Neuronal stem cell (in vitro differentiated cells): ENCODE data around the gene EVL.
A peak's percentile ranks its signal among the peaks of the same experiment; 100 is the strongest.

Experiments used
- DNase-seq: peaks from one replicate; pipeline ENCODE4 v3.0.0-alpha.2; 2013; ENCODE audit warnings: low spot score
- H2AFZ ChIP-seq: one replicate; pipeline ENCODE4 v1.6.1; 2013; ENCODE audit warnings: mild to moderate bottlenecking, low read length, inconsistent platforms
- H2AK5ac ChIP-seq: 2 replicates; pipeline ENCODE4 v1.6.1; 2013; ENCODE audit warnings: low read depth, mild to moderate bottlenecking, inconsistent platforms, low read length, moderate library complexity, mixed read lengths
- H2BK120ac ChIP-seq: 2 replicates; pipeline ENCODE4 v1.6.1; 2013; ENCODE audit warnings: low read depth, mild to moderate bottlenecking, inconsistent platforms, low read length, moderate library complexity, mixed read lengths
- H2BK12ac ChIP-seq: one replicate; pipeline ENCODE4 v1.6.1; 2013; ENCODE audit warnings: low read length, inconsistent platforms
- H2BK15ac ChIP-seq: 2 replicates; pipeline ENCODE4 v1.6.1; 2013; ENCODE audit warnings: mild to moderate bottlenecking, low read length, inconsistent platforms, mixed read lengths
- H2BK5ac ChIP-seq: one replicate; pipeline ENCODE4 v1.6.1; 2013; ENCODE audit warnings: inconsistent platforms, mild to moderate bottlenecking, low read length, moderate library complexity
- H3K14ac ChIP-seq: one replicate; pipeline ENCODE4 v1.6.1; 2013; ENCODE audit warnings: low read length, inconsistent platforms
- H3K18ac ChIP-seq: 2 replicates; pipeline ENCODE4 v1.6.1; 2013; ENCODE audit warnings: low read length, inconsistent platforms
- H3K23ac ChIP-seq: 2 replicates; pipeline ENCODE4 v1.6.1; 2013; ENCODE audit warnings: low read depth, mild to moderate bottlenecking, mixed read lengths, low read length, inconsistent platforms; ENCODE audit not compliant: poor library complexity
- H3K27ac ChIP-seq: replicated peaks from 3 replicates; pipeline ENCODE4 v1.5.1; 2013; ENCODE audit warnings: low read length, inconsistent platforms
- H3K27me3 ChIP-seq, 3 experiments: 2 replicates each; pipeline ENCODE4 v1.6.1; 2013; ENCODE audit warnings: low read length in 3 of 3, mild to moderate bottlenecking in 2 of 3, inconsistent platforms in 1 of 3, low read depth in 1 of 3, mixed read lengths in 1 of 3, moderate library complexity in 1 of 3; ENCODE audit not compliant: control insufficient read depth in 3 of 3, insufficient read depth in 3 of 3
- H3K36me3 ChIP-seq, 2 donors: replicated peaks in 1 of 2; 2 replicates each; pipeline ENCODE4 v1.6.1; 2013; ENCODE audit warnings: low read length in 2 of 2; ENCODE audit not compliant: control insufficient read depth in 2 of 2, insufficient read depth in 2 of 2
- H3K4ac ChIP-seq: 2 replicates; pipeline ENCODE4 v1.6.1; 2013; ENCODE audit warnings: inconsistent platforms, mild to moderate bottlenecking, low read length, moderate library complexity
- H3K4me1 ChIP-seq, 2 donors: 1 replicate in 1 of 2; 2 replicates in 1 of 2; pipeline ENCODE4 v1.6.1; 2013; ENCODE audit warnings: low read length in 2 of 2, low read depth in 1 of 2; ENCODE audit not compliant: control insufficient read depth in 2 of 2, insufficient read depth in 1 of 2
- H3K4me2 ChIP-seq: one replicate; pipeline ENCODE4 v1.6.1; 2013; ENCODE audit warnings: mild to moderate bottlenecking, low read length, inconsistent platforms; ENCODE audit not compliant: insufficient read depth, poor library complexity, severe bottlenecking
- H3K4me3 ChIP-seq, 2 donors: 2 replicates each; pipeline ENCODE4 v1.5.1; 2013; ENCODE audit warnings: low read length in 2 of 2, mild to moderate bottlenecking in 2 of 2, inconsistent platforms in 1 of 2, moderate library complexity in 1 of 2
- H3K79me1 ChIP-seq: one replicate; pipeline ENCODE4 v1.6.1; 2013; ENCODE audit warnings: low read depth, mild to moderate bottlenecking, inconsistent platforms, low read length, moderate library complexity
- H3K9ac ChIP-seq: one replicate; pipeline ENCODE4 v1.6.1; 2013; ENCODE audit warnings: mild to moderate bottlenecking, low read depth, low read length, inconsistent platforms; ENCODE audit not compliant: poor library complexity
- H3K9me3 ChIP-seq, 2 donors: replicated peaks in 1 of 2; 2 replicates each; pipeline versions ENCODE3 to v1.6.1; 2013; ENCODE audit warnings: low read length in 2 of 2, mild to moderate bottlenecking in 2 of 2, inconsistent platforms in 1 of 2, low read depth in 1 of 2, mixed read lengths in 1 of 2, moderate library complexity in 1 of 2; ENCODE audit not compliant: control insufficient read depth in 2 of 2, insufficient read depth in 1 of 2
- H4K8ac ChIP-seq: one replicate; pipeline ENCODE4 v1.6.1; 2013; ENCODE audit warnings: low read depth, mild to moderate bottlenecking, inconsistent platforms, low read length, moderate library complexity
- H4K91ac ChIP-seq: one replicate; pipeline ENCODE4 v1.6.1; 2013; ENCODE audit warnings: low read length, low read depth, mild to moderate bottlenecking, inconsistent platforms; ENCODE audit not compliant: poor library complexity
- WGBS, 2 donors: extraction: QIAGEN DNeasy Blood & Tissue Kit; methylation state at CpG; one replicate each; pipeline ENCODE4 v1.1.7; 2013; ENCODE audit warnings: missing lambda C conversion rate in 2 of 2, mixed read lengths in 1 of 2; ENCODE audit not compliant: insufficient read length in 2 of 2, insufficient replicate concordance in 1 of 2; ENCODE audit errors: extremely low coverage in 2 of 2; 5-methylcytosine and 5-hydroxymethylcytosine counted together

EVL gene

DNA sequence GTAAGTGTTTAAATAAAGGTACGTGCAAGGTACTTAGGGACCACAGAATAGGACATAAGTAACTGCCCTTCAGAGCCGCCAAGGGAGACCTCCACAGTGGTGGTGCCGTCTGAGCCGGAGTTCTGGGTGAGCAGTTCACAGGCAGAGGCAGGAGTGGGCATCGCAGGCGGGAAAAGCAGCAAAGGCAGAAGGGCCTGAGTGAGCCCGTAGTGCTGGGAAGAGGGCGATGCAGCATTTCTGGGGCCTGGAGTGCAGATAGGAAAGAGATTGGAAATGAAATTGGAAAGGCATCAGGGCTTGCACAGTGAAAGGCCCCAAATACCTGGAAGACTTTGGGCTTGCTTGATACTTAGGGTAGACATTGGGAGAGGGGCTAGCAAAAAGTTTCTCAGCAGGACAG lies 32.9 kb downstream of the EVL start:
- H3K27ac ChIP-seq: no peak overlapping the region
- H3K23ac ChIP-seq: no peak overlapping the region
- H3K18ac ChIP-seq: no peak overlapping the region
- no peak overlapping the region for H4K91ac ChIP-seq
- no peak overlapping the region for H3K9ac ChIP-seq
- H3K14ac ChIP-seq: no peak overlapping the region
- H3K4me3 ChIP-seq: no peak overlapping the region
- no CpG with 5 or more reads among the region's 8 CpGs for WGBS, 2 donors
- DNase-seq: no peak
- no peak overlapping the region for H2BK12ac ChIP-seq
- no peak overlapping the region for H2AK5ac ChIP-seq
- no peaks in the 10 kb centered on the region for H3K27me3 ChIP-seq
- H2BK5ac ChIP-seq: no peak overlapping the region
- no peaks in the 10 kb centered on the region for H3K9me3 ChIP-seq
- no peak overlapping the region for H2BK15ac ChIP-seq
- peaks cover 0 to 2% of the 10 kb centered on the region in 2 donors for H3K4me1 ChIP-seq
- no peak overlapping the region for H2BK120ac ChIP-seq
- H3K79me1 ChIP-seq: peaks cover 2% of the 10 kb centered on the region
- H3K4ac ChIP-seq: no peak overlapping the region
- no peak overlapping the region for H2AFZ ChIP-seq
- H3K36me3 ChIP-seq: peaks cover 16 to 57% of the 10 kb centered on the region in 2 donors
- no peak overlapping the region for H4K8ac ChIP-seq
- H3K4me2 ChIP-seq: no peak overlapping the region

DNA sequence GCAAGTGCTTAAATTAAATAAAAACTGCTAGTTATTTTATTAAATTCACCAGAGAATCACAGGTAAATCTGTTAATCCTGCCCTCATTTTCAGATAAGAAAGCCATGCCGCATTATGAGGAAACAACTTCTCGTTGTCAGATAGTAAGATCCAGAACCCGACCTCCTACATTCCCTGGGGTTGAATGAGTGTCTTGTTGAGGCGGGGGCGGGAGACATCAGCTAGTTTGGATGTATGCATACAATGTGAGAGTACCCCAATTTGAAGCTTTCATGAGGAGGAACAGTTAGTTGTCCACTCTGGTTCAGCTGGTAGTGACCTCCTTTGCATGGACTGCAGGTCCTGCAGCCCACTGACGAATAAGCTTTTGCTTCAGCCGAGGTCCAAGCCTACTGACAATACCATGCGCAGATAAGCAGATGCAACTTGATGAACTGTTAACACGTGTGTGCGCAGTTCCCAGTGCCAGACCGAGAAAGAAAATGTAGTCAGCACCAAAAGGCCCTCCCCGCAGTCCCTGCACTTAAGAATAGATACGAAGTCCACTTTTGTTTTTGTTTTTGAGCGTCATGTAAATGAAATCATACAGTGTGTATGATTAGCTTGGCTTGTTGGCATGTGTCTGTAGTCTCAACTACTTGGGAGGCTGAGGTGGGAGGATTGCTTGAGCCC lies 34.9 kb downstream of the EVL start:
- no peak overlapping the region for H2AK5ac ChIP-seq
- H2BK5ac ChIP-seq: no peak overlapping the region
- H3K9ac ChIP-seq: no peak overlapping the region
- no peak overlapping the region for H3K23ac ChIP-seq
- H3K27ac ChIP-seq: no peak overlapping the region
- peaks cover 0 to 2% of the 10 kb centered on the region in 2 donors for H3K4me1 ChIP-seq
- WGBS, 2 donors: no CpG with 5 or more reads among the region's 14 CpGs
- H3K36me3 ChIP-seq: peaks cover 14 to 53% of the 10 kb centered on the region in 2 donors
- no peak overlapping the region for H3K14ac ChIP-seq
- H3K9me3 ChIP-seq: no peaks in the 10 kb centered on the region
- no peak overlapping the region for H2BK15ac ChIP-seq
- no peak overlapping the region for H4K91ac ChIP-seq
- H3K79me1 ChIP-seq: peaks cover 4% of the 10 kb centered on the region
- no peak overlapping the region for H2BK12ac ChIP-seq
- no peaks in the 10 kb centered on the region for H3K27me3 ChIP-seq
- no peak overlapping the region for H2AFZ ChIP-seq
- DNase-seq: no peak
- no peak overlapping the region for H4K8ac ChIP-seq
- no peak overlapping the region for H3K4me3 ChIP-seq
- H3K18ac ChIP-seq: no peak overlapping the region
- H2BK120ac ChIP-seq: no peak overlapping the region
- no peak overlapping the region for H3K4me2 ChIP-seq
- H3K4ac ChIP-seq: no peak overlapping the region

DNA sequence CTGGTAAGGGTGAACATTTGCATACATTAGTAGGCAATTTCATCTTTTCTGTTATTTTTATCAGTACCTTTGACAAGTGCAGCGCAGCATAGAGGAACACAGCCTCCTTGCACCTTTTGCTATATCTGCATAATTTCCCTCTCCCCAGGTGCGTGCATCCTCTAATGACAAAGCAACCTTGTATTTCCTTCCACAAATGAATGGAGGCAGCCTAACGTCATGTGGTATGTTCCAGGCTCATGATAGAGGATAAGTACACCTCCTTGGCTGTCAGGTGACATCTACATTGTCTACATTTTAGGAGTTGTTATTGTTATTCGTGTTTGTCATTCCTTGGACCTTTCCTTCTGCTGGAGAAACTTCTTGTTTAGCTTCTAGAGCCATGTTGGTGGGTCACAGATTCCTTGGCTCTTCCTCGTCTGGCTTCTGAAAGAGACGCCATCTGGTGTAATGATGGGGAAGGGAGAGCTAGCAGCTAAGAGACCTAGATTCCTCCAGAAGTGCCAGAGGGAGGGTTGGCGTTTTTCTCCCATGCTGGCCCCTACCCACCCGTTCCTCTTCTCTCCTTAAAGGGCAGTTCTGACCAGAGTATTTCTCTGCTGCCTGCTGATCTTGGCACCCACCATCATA lies 37.0 kb downstream of the EVL start:
- Histone ChIP-seq H3K4me3 (no peak overlapping the region), H3K4me2 (no peak overlapping the region), H3K23ac (no peak overlapping the region), H2BK120ac (no peak overlapping the region), H3K79me1 (peaks cover 7% of the 10 kb centered on the region), H3K9ac (no peak overlapping the region), H3K4me1 (peaks cover 0 to 2% of the 10 kb centered on the region in 2 donors), H2BK15ac (no peak overlapping the region), H3K9me3 (no peaks in the 10 kb centered on the region), H3K27ac (no peak overlapping the region), H4K91ac (no peak overlapping the region), H3K36me3 (peaks cover 15 to 49% of the 10 kb centered on the region in 2 donors), H3K14ac (no peak overlapping the region), H2AK5ac (no peak overlapping the region), H3K18ac (no peak overlapping the region), H2BK12ac (no peak overlapping the region), H2AFZ (no peak overlapping the region), H2BK5ac (no peak overlapping the region), H4K8ac (no peak overlapping the region), H3K4ac (no peak overlapping the region), H3K27me3 (no peaks in the 10 kb centered on the region)
- WGBS, 2 donors: no CpG with 5 or more reads among the region's 8 CpGs
- no peak for DNase-seq

DNA sequence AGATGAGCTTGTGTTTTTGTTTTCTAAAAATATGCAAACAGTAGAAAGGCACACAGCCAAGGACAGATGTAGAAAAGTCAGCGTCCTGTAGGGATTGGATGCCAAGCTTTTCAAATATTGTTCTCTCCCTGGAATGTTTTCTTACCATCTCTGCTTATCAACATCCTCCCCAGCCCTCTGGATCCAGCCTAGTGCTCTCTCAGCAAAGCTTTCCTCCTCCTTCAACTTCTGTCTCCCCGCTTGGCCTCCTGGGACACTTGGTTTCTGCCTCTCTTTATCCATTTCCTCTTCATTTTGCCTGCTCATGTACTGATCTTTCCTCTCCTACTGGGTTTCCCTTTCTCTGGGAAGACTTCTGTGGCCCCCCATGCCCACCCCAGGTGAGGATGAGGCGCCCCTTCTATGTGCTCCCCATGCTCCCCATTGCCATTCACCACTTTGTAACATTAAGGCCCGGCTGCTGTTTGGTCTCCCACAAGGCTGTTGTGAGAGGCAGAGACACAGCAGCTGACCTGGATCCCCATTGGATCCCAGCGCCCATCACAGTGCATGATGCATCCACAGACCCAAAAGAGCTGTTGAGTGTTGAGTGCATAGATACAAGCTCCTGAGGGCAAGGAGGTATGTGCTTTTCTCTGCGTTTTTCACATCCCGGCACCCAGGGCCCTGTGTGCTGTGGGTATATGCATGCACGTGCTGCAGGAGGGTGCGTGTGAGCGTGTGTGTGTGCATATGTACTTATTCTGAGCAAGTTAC lies 38.2 kb downstream of the EVL start:
- H3K9ac ChIP-seq: no peak overlapping the region
- no peak overlapping the region for H2BK15ac ChIP-seq
- no peak overlapping the region for H4K8ac ChIP-seq
- no peak overlapping the region for H3K4ac ChIP-seq
- no CpG with 5 or more reads among the region's 10 CpGs for WGBS, 2 donors
- no peaks in the 10 kb centered on the region for H3K27me3 ChIP-seq
- no peak overlapping the region for H3K4me2 ChIP-seq
- no peak overlapping the region for H2BK12ac ChIP-seq
- peaks cover 0 to 2% of the 10 kb centered on the region in 2 donors for H3K4me1 ChIP-seq
- H2AFZ ChIP-seq: no peak overlapping the region
- no peak overlapping the region for H2BK5ac ChIP-seq
- peaks cover 7 to 37% of the 10 kb centered on the region in 2 donors for H3K36me3 ChIP-seq
- H3K27ac ChIP-seq: no peak overlapping the region
- H3K14ac ChIP-seq: no peak overlapping the region
- DNase-seq: no peak
- no peak overlapping the region for H2BK120ac ChIP-seq
- no peak overlapping the region for H3K18ac ChIP-seq
- no peaks in the 10 kb centered on the region for H3K9me3 ChIP-seq
- H3K4me3 ChIP-seq: no peak overlapping the region
- peak overlapping the region; percentile 3 for H3K23ac ChIP-seq
- H2AK5ac ChIP-seq: no peak overlapping the region
- peaks cover 7% of the 10 kb centered on the region for H3K79me1 ChIP-seq
- H4K91ac ChIP-seq: no peak overlapping the region
